Neural crest cell (in vitro differentiated cells): Measurements from ENCODE around the gene CRB2. TPM values are rescaled to one million over a fixed set of nuclear protein-coding genes. Genes with fewer than 3 reads are reported as not detected.
"Not testable (repeated sequence)": the region's sequence is repeated elsewhere in the genome, so short reads cannot be mapped to it uniquely, and the experiment has no call there.

Experiments used
- DNase-seq: peaks from one replicate; pipeline ENCODE4 v3.0.0; 2021; ENCODE audit warnings: low read depth, mixed read lengths, low spot score
- H3K27ac Mint-ChIP-seq: one replicate; pipeline ENCODE4 v1.8.0; 2021; ENCODE audit warnings: mild to moderate bottlenecking, mixed read lengths; ENCODE audit not compliant: unreplicated experiment
- H3K27me3 Mint-ChIP-seq: 2 replicates; pipeline ENCODE4 v1.8.0; 2021; ENCODE audit warnings: low read depth, mild to moderate bottlenecking, mixed read lengths
- H3K36me3 Mint-ChIP-seq: 2 replicates; pipeline ENCODE4 v1.8.0; 2021; ENCODE audit warnings: low read depth, mild to moderate bottlenecking, mixed read lengths
- H3K4me1 Mint-ChIP-seq: 2 replicates; pipeline ENCODE4 v1.8.0; 2021; ENCODE audit warnings: mixed read lengths
- H3K4me3 Mint-ChIP-seq: one replicate; pipeline ENCODE4 v1.8.0; 2021; ENCODE audit warnings: mild to moderate bottlenecking, mixed read lengths
- H3K9me3 Mint-ChIP-seq: 2 replicates; pipeline ENCODE4 v1.8.0; 2021; ENCODE audit warnings: mixed read lengths
- CTCF ChIP-seq: fragments of 200-600 bp; sonication (generic); conservative IDR thresholded peaks from 2 replicates; pipeline ENCODE4 v1.5.0; 2021; ENCODE audit warnings: antibody characterized with exemption, mild to moderate bottlenecking
- total RNA-seq: library from RNA; stranded (reverse); gene quantifications from 2 replicates; pipeline ENCODE4 v1.2.1, GENCODE V29; 2021

CRB2 gene
- total RNA-seq, 1 donor from 2014 or later, result 80.5 TPM

GRCh38 chr9:123331346-123332060 is 24.5 kb upstream of the CRB2 start:
- DNase-seq, result no peak
- H3K4me3 Mint-ChIP-seq, result no peak overlapping the region
- no peak for TF ChIP-seq CTCF
- peaks cover 32% of the 10 kb centered on the region for H3K4me1 Mint-ChIP-seq
- no peaks in the 10 kb centered on the region for H3K27me3 Mint-ChIP-seq
- no peaks in the 10 kb centered on the region for H3K36me3 Mint-ChIP-seq
- peak overlapping the region; percentile 53 for H3K27ac Mint-ChIP-seq
- no peaks in the 10 kb centered on the region for H3K9me3 Mint-ChIP-seq

- H3K4me3 Mint-ChIP-seq, DNase-seq, H3K27ac Mint-ChIP-seq, H3K27me3 Mint-ChIP-seq, H3K9me3 Mint-ChIP-seq, H3K36me3 Mint-ChIP-seq: not testable (repeated sequence)
- peaks cover 32% of the 10 kb centered on the region for H3K4me1 Mint-ChIP-seq
Measured at GRCh38 chr9:123333058-123333669, 22.8 kb upstream of the CRB2 start.

GRCh38 chr9:123334639-123335038 is 21.4 kb upstream of the CRB2 start:
- Mint-ChIP-seq H3K4me3 (no peak overlapping the region), H3K36me3 (no peaks in the 10 kb centered on the region), H3K4me1 (peaks cover 34% of the 10 kb centered on the region), H3K27me3 (no peaks in the 10 kb centered on the region), H3K27ac (no peak overlapping the region), H3K9me3 (no peaks in the 10 kb centered on the region)
- no peak for DNase-seq
- no peak for TF ChIP-seq CTCF

- no peaks in the 10 kb centered on the region for H3K9me3 Mint-ChIP-seq
- H3K4me3 Mint-ChIP-seq, result no peak overlapping the region
- no peaks in the 10 kb centered on the region for H3K27me3 Mint-ChIP-seq
- H3K27ac Mint-ChIP-seq, result peak overlapping the region; percentile 84
- TF ChIP-seq CTCF, result no peak
- H3K36me3 Mint-ChIP-seq, result no peaks in the 10 kb centered on the region
- no peak for DNase-seq
- peaks cover 35% of the 10 kb centered on the region for H3K4me1 Mint-ChIP-seq
Measured at GRCh38 chr9:123335193-123335985, 20.6 kb upstream of the CRB2 start.

- Mint-ChIP-seq H3K36me3 (no peaks in the 10 kb centered on the region), H3K27me3 (no peaks in the 10 kb centered on the region), H3K27ac (no peak overlapping the region), H3K4me3 (no peak overlapping the region), H3K9me3 (no peaks in the 10 kb centered on the region), H3K4me1 (peaks cover 40% of the 10 kb centered on the region)
- DNase-seq, result no peak
- no peak for TF ChIP-seq CTCF
Measured at GRCh38 chr9:123335986-123336329, 20.0 kb upstream of the CRB2 start.

GRCh38 chr9:123336449-123336848 is 19.5 kb upstream of the CRB2 start:
- Mint-ChIP-seq H3K27ac (no peak overlapping the region), H3K27me3 (no peaks in the 10 kb centered on the region), H3K9me3 (no peaks in the 10 kb centered on the region), H3K4me3 (no peak overlapping the region), H3K36me3 (no peaks in the 10 kb centered on the region), H3K4me1 (peaks cover 41% of the 10 kb centered on the region)
- no peak for DNase-seq
- TF ChIP-seq CTCF, result no peak
